OCI-LY3 (cell line): ENCODE data around the gene PRCD.

Source experiments
- H2AFZ ChIP-seq: fragments of 200-600, 300-600 bp; shearing (Covaris generic); 2 replicates; pipeline ENCODE4 v1.6.0; 2014; ENCODE audit warnings: antibody characterized with exemption, low read depth, low read length
- H3K27ac ChIP-seq: fragments of 200-600, 300-600 bp; sonication (generic); 2 replicates; pipeline ENCODE4 v1.5.1; 2014; ENCODE audit warnings: mild to moderate bottlenecking, low read length, moderate library complexity, mixed read lengths
- H3K27me3 ChIP-seq: fragments of 200-600, 300-600 bp; sonication (generic); 2 replicates; pipeline ENCODE4 v1.6.1; 2014; ENCODE audit warnings: low read depth, low read length, mixed read lengths
- H3K36me3 ChIP-seq: fragments of 200-600, 300-600 bp; sonication (generic); replicated peaks from 2 replicates; pipeline ENCODE3; 2014; ENCODE audit warnings: low read depth, low read length, mixed read lengths
- H3K4me1 ChIP-seq: fragments of 300-600, 200-600 bp; sonication (generic); 2 replicates; pipeline ENCODE4 v1.6.1; 2014; ENCODE audit warnings: low read length, mixed read lengths
- H3K4me2 ChIP-seq: fragments of 200-600, 300-600 bp; sonication (generic); 2 replicates; pipeline ENCODE4 v1.6.1; 2014; ENCODE audit warnings: low read length, mixed read lengths
- H3K4me3 ChIP-seq: fragments of 300-600, 200-600 bp; sonication (generic); 2 replicates; pipeline ENCODE4 v1.5.1; 2014; ENCODE audit warnings: antibody characterized with exemption, mild to moderate bottlenecking, low read length, moderate library complexity
- H3K79me2 ChIP-seq: fragments of 300-600, 200-600 bp; shearing (Covaris generic); 2 replicates; pipeline ENCODE4 v1.6.1; 2014; ENCODE audit warnings: mild to moderate bottlenecking, low read length, mixed read lengths
- H3K9ac ChIP-seq: fragments of 300-600, 200-600 bp; shearing (Covaris generic); 2 replicates; pipeline ENCODE4 v1.6.0; 2014; ENCODE audit warnings: mild to moderate bottlenecking, low read length, moderate library complexity
- H3K9me3 ChIP-seq: fragments of 200-600, 300-600 bp; shearing (Covaris generic); 2 replicates; pipeline ENCODE4 v1.6.1; 2014; ENCODE audit warnings: low read length, mixed read lengths; ENCODE audit not compliant: insufficient read depth
- H4K20me1 ChIP-seq: fragments of 200-600, 300-600 bp; sonication (generic); 2 replicates; pipeline ENCODE4 v1.6.1; 2016; ENCODE audit warnings: low read length, mixed read lengths; ENCODE audit not compliant: insufficient read depth
- CTCF ChIP-seq: fragments of 200-600, 300-600 bp; sonication (generic); IDR thresholded peaks from 2 replicates; pipeline ENCODE4 v1.5.1; 2014; ENCODE audit warnings: antibody characterized with exemption, low read length, low read depth
- EZH2phosphoT487 ChIP-seq: fragments of 200-600 bp; shearing (Covaris generic); IDR thresholded peaks from 2 replicates; pipeline ENCODE4 v1.6.1; 2018; ENCODE audit warnings: antibody characterized with exemption, mixed run types, low read depth

The PRCD gene

GRCh38 chr17:76594690-76595089 is 54.8 kb downstream of the PRCD start:
- Histone ChIP-seq H3K4me1 (no peaks in the 10 kb centered on the region), H3K9ac (no peak overlapping the region)

More at GRCh38 chr17:76594690-76595089, 54.8 kb downstream of the PRCD start:
- H3K27me3 ChIP-seq: 0 out of 2 replicates have a peak, but pooled peaks cover 3% of the 10 kb centered on the region
- H3K4me2 ChIP-seq: no peak overlapping the region
- no peaks in the 10 kb centered on the region for H3K79me2 ChIP-seq
- H3K36me3 ChIP-seq: no peaks in the 10 kb centered on the region
- H3K27ac ChIP-seq: no peak overlapping the region
- H4K20me1 ChIP-seq: no peaks in the 10 kb centered on the region
- no peaks in the 10 kb centered on the region for H3K9me3 ChIP-seq
- H2AFZ ChIP-seq: no peak overlapping the region
- TF ChIP-seq EZH2phosphoT487 (no peak), CTCF (no peak)
- H3K4me3 ChIP-seq: no peak overlapping the region
